Activated T-cell treated with anti-CD3 and anti-CD28 coated beads for 24 hours (primary cell): ENCODE measurements around the gene ANKRD28.
"Not testable (repeated sequence)": the region's sequence is repeated elsewhere in the genome, so short reads cannot be mapped to it uniquely, and the experiment has no call there.

Source experiments
- DNase-seq: peaks from one replicate; pipeline ENCODE4 v3.0.0-alpha.2; 2020; ENCODE audit warnings: low read depth

Gene ANKRD28

DNA sequence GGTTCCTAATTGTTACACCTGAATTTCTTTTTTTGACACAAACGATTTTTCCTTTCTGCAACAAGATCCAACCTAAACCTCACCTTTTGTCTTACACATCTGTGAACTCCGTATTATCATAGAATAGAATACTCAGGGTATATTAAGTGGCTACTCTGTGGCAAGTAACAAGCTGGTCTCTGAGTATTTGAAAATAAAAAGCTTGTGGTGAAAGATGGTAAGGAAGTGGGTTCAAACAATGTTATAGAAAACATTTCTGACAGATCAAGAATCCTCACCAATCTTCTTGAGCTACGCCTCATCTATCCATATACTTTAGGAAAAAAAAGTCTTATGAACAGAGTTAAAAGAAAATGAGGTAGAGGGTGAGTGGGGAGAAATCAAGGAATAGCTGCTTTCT lies 3.5 kb upstream of the ANKRD28 start:
- DNase-seq: no peak

- DNase-seq: no peak
These were observed 3.0 kb upstream of the ANKRD28 start for GRCh38 chr3:15800780-15801179.

- no peak for DNase-seq
These were observed 2.5 kb upstream of the ANKRD28 start for GRCh38 chr3:15800327-15800726.

- DNase-seq: no peak
These were observed 910 bp upstream of the ANKRD28 start for GRCh38 chr3:15798533-15799245.

DNA sequence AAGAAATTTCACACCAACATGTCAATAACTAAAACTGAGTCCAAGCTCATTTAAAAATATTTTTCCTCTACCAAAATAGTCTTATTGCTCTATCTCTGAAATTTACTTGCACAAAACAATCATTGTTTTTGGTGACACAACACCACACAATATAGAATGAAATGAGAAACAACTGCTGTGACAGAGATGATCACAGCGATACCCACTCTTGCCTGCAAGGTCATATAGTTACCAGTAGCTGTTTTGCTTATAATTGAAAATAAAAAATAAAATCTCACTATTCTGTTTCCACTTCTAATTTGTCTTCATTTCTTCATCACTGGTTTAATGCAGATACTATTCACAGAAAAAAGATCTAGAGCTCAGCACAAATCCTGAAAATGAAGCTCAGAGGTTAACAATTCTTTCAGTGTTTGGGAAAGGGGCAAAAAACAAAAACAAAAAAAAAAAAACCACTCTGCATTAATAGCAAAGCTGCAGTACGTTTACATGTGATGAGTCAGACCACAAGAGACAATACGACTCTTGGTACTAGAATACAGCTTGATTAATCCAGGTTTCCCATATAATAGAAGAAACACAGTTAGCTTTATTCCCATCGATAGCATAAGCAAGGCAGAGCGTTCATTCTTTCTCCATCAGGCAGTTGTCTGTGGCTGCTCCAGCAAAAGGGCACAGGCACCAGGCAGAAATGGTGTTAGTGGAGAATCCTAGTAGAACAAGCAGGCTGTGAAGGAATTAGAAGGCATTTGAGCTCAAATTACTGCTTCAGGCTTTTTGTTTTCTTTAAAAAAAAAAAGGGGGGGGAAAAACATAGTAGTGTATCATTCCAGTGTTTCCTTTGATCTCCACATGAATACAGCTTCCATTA lies 773 bp downstream of the ANKRD28 start:
- no peak for DNase-seq

GRCh38 chr3:15796331-15796730 lies 1.4 kb downstream of the ANKRD28 start:
- no peak for DNase-seq

DNA sequence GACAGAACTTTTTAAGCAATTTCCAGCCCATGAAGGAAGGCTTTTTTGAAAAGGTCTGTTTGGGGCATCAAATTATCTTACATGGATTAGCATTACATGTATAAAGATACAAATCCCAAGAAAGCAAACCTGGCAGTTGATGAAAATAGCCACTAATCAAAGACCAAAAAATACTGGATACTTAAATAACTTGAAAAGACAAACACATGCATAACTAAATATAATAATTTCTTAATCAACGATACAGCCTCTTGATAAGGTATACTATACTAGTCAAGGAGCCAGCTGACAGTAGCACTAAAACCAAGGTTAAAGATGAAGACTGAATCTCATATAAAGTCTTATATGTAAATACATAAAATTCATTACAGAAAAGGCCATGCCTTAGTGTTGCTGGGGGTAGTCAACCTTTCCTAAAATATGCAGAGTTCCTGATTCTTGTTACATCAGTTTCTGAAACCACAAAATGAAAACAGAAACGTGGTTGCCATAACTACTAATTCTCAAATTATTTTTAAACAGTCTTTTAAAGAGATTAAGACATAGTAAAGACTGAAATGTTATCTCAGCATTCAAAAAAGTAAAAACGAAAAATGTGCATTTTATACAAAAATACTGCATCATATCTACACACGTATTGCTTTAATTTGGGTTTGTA lies 2.0 kb downstream of the ANKRD28 start:
- DNase-seq: no peak

DNA sequence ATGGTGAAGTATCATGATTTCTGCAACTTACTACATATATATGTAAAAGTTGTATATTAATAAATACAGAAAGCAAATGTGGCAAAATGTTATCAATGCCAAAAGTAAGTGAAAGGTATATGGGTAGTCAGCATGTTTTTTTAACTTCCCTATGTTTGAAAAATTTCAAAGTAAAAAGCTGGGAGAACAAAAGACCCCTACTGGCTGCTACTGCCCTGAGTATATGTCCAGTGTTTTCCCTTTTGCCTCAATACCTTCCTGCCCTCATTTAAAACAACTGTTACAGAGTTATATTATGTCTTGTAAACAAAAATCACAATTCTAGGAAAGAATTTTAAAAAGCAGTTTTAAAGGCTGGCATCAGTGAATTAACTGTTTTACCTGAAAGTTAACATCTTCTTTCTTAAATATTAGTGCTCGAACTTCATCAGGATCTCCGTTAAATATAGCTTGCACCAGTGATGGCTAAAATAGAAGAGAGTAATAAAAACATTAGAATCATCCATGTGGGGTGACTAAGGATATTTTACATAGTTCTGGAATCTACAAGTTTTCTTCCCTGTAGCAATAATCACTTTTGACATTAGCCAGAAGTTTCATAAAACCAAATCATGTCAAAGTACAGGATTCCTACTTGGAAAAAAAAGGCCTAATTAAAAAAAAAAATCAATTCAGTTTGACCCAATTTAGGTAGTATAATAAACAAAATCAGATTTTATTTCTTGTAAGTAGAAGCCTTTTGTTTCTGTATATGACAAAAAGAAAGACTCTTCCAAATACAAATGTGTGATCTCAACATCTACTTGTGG lies 2.7 kb downstream of the ANKRD28 start:
- DNase-seq: no peak

GRCh38 chr3:15794303-15794771 lies 3.4 kb downstream of the ANKRD28 start:
- no peak for DNase-seq

DNA sequence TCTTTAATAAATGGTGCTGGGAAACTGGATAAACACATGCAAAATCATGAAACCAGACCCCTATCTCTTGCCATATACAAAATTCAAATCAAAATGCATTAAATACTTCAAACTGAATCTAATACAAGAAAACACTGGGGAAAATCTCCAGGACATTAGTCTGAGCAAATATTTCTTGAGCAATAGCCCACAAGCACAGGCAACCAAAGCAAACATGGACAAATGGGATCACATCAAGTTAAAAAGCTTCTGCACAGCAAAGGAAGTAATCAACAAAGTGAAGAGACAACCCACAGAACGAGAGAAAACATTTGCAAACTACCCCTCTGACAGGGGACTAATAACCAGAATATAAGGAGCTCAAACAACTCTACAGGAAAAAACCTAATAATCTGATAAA lies 6.3 kb downstream of the ANKRD28 start:
- no peak for DNase-seq

DNA sequence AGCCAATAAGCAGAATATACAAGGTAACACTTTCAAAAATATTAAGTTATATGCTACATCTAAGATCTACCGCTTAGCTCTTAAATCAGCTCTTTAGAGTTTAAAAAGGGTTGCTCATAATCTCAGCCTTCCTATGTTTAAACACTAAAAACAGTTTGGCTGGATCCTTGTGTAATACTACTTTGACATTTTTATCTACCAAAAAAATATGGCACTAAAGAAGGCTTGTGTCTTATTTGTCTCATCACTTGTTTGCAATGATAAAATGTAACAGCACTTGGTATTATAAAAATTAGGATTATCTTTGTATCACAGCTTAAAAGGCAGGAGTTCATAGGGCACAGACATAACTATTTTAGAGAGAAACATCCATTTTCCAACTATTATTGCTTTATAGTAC lies 9.8 kb downstream of the ANKRD28 start:
- no peak for DNase-seq

DNA sequence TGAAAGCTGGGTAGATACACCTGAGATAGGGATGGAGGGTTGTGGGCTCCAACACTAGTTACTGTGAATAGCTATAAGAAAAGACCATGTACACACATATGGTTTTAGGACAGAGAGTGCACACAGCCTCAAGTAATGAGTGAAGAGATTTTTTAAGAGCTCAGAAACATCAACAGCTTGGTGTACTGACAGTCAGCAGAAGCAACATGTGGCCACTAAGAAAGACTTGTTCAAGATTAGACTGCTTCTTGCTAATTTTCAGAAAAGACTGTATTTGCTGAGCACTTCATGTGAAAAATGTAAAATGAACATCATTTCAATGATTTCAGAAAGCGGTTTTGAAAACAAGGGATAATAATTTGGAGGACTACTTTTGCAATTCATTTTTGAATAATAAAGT lies 10.3 kb downstream of the ANKRD28 start:
- DNase-seq: no peak

DNA sequence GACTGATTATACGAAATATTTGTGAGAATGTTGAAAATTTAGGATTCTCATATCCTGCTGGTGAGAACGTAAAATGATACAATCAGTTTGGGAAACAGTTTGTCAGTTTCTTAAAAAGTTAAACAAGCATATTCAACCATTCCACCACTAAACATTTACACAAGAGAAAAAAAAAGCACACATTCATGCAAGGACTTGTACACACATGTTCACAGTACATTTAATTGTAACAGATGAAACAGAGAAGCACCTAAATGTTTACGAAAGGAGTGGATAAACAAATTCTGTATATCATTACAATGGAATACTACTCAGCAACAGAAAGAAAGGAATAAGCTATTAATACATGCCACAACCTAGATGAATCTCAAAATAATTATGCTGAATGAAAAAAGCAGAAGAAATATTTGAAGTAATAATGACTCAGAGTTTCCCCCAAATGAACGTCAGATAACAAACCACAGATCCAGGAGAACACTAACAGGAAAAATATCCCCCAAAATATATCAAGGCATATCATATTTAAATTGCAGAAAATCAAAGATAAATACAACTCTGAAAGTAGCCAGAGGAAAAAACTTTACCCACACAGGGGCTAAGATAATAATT lies 14.3 kb downstream of the ANKRD28 start:
- DNase-seq: no peak

DNA sequence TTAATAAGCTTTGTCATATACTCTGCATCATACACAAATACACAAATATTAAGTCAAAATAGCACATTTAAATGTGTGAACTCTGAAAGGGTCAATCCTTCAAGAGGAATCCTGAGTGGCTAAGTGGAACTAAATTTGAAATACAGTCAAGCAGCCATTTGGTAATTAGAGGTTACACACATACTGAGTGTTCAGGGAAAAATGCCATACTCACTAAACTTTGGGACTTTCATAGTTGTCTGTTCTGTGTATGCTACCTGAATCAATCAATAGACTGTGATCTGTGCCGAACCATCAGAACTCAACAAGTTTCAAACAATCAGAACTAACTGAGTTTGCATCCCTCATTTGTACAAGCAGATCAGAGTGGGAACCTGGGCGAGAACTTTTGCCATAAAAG lies 15.3 kb downstream of the ANKRD28 start:
- DNase-seq: no peak

- DNase-seq: no peak
These were observed 16.0 kb downstream of the ANKRD28 start for GRCh38 chr3:15781637-15782402.

DNA sequence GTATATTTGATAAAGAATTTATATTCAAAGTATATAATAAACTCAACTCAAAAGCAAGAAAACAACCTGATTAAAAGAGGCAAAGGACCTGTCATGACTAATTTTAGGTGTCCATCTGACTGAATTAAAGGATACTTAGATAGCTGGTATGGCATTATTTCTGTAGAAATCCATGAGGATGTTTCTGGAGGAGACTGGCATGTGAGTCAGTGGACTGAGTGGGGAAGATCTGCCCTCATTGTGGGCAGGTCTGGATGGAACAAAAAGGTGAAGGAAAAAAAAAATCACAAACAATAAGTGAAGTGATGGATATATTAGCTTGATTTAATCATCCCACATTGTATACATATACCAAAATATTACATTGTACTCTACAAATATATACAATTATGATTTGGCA lies 16.6 kb downstream of the ANKRD28 start:
- DNase-seq: no peak

DNA sequence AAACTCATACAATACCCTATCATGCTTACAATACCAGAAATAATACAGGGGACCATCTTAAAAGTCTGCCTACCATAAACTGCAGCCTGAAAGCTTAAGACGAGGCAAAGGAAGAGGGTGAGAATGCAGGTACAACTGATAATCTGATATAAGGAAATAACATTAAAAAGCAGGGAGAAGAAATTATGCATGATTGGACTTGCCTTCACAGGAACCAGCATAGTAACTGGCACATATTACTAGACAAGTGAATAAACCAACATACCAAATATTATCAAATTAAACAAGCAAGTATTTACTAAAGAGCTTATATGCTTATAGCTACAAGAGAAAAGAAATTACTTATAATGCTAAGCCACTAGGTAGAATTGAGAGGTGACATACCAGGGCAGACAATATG lies 18.7 kb downstream of the ANKRD28 start:
- no peak for DNase-seq

DNA sequence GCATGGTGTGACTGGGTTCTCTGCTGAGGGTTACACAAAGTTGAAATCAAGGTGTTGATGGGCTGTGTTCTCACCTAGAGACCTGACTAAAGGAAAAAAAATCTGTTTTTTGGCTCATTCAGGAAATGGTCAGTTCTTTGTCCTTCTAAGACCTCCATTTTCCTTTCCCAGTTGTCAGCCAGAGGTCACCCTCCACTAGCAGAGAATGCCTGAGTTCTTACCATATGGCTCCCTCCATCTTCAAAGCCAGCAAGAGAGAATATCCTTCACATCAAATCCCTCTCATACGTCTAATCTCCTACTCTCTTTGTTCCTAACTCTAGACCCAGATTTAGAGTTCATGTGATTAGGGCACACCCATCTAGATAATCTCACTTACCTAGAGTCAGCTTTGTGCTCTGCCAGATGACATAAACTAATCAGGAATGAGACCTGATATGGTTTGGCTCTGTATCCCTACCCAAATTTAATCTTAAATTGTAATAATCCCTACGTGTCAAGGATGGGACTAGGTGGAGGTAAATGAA lies 19.4 kb downstream of the ANKRD28 start:
- no peak for DNase-seq

- DNase-seq: not testable (repeated sequence)
These were observed 22.7 kb downstream of the ANKRD28 start for GRCh38 chr3:15774931-15775560.

GRCh38 chr3:15771444-15771843 lies 26.3 kb downstream of the ANKRD28 start:
- DNase-seq: no peak
